Measurements from ENCODE around the gene CDH7.

- TF ChIP-seq TAF1 (IDR thresholded peaks at IDR 0.05; ENCODE audit: borderline replicate concordance, low read depth, low read length) (no peak), POLR2A (IDR thresholded peaks at IDR 0.05; ENCODE audit: low read depth, low read length) (no peak)
Observed at GRCh38 chr18:65791719-65792118, 40.9 kb downstream of the CDH7 start.
